ENCODE measurements around the gene TNFRSF19. TPM values are rescaled to one million over a fixed set of nuclear protein-coding genes. Genes with fewer than 3 reads are reported as not detected.
"Not testable (repeated sequence)": the region's sequence is repeated elsewhere in the genome, so short reads cannot be mapped to it uniquely, and the experiment has no call there.

TNFRSF19 gene
- total and polyA plus RNA-seq, 4 donors, result 0.27 to 2.8 (median 0.91) TPM

GRCh38 chr13:23674795-23675640, 104.8 kb downstream of the TNFRSF19 start:
- no peak overlapping the region for H3K9ac ChIP-seq (ENCODE audit: low read depth in 1 of 2, low read length in 2 of 2)
- H3K36me3 ChIP-seq (ENCODE audit: control insufficient read depth in 4 of 4, insufficient read depth in 3 of 4, low read depth in 1 of 4, low read length in 3 of 4), result no peaks in the 10 kb centered on the region
- H3K27ac ChIP-seq (ENCODE audit: low read depth in 1 of 2, low read length in 2 of 2), result no peak overlapping the region
- no peak for DNase-seq (ENCODE audit: low spot score)
- no peaks in the 10 kb centered on the region for H3K27me3 ChIP-seq (ENCODE audit: control insufficient read depth in 4 of 4, insufficient read depth in 4 of 4, low read length in 3 of 4)
- H3K9me3 ChIP-seq (ENCODE audit: control insufficient read depth in 4 of 4, low read length in 3 of 4), result no peaks in the 10 kb centered on the region
- H3K4me3 ChIP-seq (ENCODE audit: low read depth in 1 of 3, low read length in 3 of 3), result no peak overlapping the region
- WGBS, result 79% methylated on average over 5 of the region's 5 CpGs
- H3K4me1 ChIP-seq (ENCODE audit: control insufficient read depth in 4 of 4, insufficient read depth in 4 of 4, low read length in 3 of 4), result no peaks in the 10 kb centered on the region
- TF ChIP-seq ATF3 (IDR thresholded peaks at IDR 0.05), result no peak
- TF ChIP-seq FOXA1 (IDR thresholded peaks at IDR 0.05), result no peak
- TF ChIP-seq NR2F2 (IDR thresholded peaks at IDR 0.05), result no peak
- TF ChIP-seq GABPA (IDR thresholded peaks at IDR 0.05 in 1 of 2, conservative IDR thresholded peaks at IDR 0.05 in 1 of 2), result no peak
- TF ChIP-seq, protein P1, sequence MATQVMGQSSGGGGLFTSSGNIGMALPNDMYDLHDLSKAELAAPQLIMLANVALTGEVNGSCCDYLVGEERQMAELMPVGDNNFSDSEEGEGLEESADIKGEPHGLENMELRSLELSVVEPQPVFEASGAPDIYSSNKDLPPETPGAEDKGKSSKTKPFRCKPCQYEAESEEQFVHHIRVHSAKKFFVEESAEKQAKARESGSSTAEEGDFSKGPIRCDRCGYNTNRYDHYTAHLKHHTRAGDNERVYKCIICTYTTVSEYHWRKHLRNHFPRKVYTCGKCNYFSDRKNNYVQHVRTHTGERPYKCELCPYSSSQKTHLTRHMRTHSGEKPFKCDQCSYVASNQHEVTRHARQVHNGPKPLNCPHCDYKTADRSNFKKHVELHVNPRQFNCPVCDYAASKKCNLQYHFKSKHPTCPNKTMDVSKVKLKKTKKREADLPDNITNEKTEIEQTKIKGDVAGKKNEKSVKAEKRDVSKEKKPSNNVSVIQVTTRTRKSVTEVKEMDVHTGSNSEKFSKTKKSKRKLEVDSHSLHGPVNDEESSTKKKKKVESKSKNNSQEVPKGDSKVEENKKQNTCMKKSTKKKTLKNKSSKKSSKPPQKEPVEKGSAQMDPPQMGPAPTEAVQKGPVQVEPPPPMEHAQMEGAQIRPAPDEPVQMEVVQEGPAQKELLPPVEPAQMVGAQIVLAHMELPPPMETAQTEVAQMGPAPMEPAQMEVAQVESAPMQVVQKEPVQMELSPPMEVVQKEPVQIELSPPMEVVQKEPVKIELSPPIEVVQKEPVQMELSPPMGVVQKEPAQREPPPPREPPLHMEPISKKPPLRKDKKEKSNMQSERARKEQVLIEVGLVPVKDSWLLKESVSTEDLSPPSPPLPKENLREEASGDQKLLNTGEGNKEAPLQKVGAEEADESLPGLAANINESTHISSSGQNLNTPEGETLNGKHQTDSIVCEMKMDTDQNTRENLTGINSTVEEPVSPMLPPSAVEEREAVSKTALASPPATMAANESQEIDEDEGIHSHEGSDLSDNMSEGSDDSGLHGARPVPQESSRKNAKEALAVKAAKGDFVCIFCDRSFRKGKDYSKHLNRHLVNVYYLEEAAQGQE (IDR thresholded peaks at IDR 0.05), result no peak
- no peak for TF ChIP-seq HNF4A (conservative IDR thresholded peaks at IDR 0.05)
- no peak for TF ChIP-seq CTCF (IDR thresholded peaks at IDR 0.05; ENCODE audit: low read depth, low read length, missing input control)
- no peak for TF ChIP-seq EGR1 (IDR thresholded peaks at IDR 0.05; ENCODE audit: low read depth in 2 of 2)
- TF ChIP-seq RAD21 (IDR thresholded peaks at IDR 0.05), result no peak
- TF ChIP-seq YY1 (IDR thresholded peaks at IDR 0.05), result no peak
- TF ChIP-seq RXRA (IDR thresholded peaks at IDR 0.05), result no peak

- 97% methylated on average over 24 of the region's 24 CpGs for WGBS
- H3K27me3 ChIP-seq (ENCODE audit: control insufficient read depth in 4 of 4, insufficient read depth in 4 of 4, low read length in 3 of 4); H3K9me3 ChIP-seq (ENCODE audit: control insufficient read depth in 4 of 4, low read length in 3 of 4); H3K9ac ChIP-seq (ENCODE audit: low read depth in 1 of 2, low read length in 2 of 2); H3K36me3 ChIP-seq (ENCODE audit: control insufficient read depth in 4 of 4, insufficient read depth in 3 of 4, low read depth in 1 of 4, low read length in 3 of 4); H3K4me1 ChIP-seq (ENCODE audit: control insufficient read depth in 4 of 4, insufficient read depth in 4 of 4, low read length in 3 of 4); H3K4me3 ChIP-seq (ENCODE audit: low read depth in 1 of 3, low read length in 3 of 3); H3K27ac ChIP-seq (ENCODE audit: low read depth in 1 of 2, low read length in 2 of 2); DNase-seq (ENCODE audit: low spot score): not testable (repeated sequence)
These were observed 107.6 kb downstream of the TNFRSF19 start for GRCh38 chr13:23677679-23678288.

Measured in liver (tissue), 9 donors.